Upper lobe of left lung (tissue), 6 donors: ENCODE data around the gene MYZAP. TPM values are rescaled to one million over a fixed set of nuclear protein-coding genes. Genes with fewer than 3 reads are reported as not detected.

Experiments used
- ATAC-seq, 2 donors: fragments of 200-7000 bp; cut with Tn5 transposase; one replicate each; pipeline ENCODE4 v1.9.1; 2022; ENCODE audit warnings: mild to moderate bottlenecking in 2 of 2, moderate library complexity in 2 of 2; ENCODE audit not compliant: low FRiP score in 2 of 2
- DNase-seq, 2 donors: peaks; one replicate each; pipeline ENCODE4 v3.0.0-alpha.2; 2019 to 2020
- H3K27ac ChIP-seq, 4 donors: fragments of 200-600 bp; sonication (generic); one replicate each; pipeline ENCODE4 v1.5.1; 2016 to 2019
- H3K27me3 ChIP-seq, 4 donors: fragments of 200-600 bp; sonication (generic); one replicate each; pipeline ENCODE4 v1.5.1; 2017 to 2019
- H3K36me3 ChIP-seq, 4 donors: fragments of 200-600 bp; sonication (generic); one replicate each; pipeline ENCODE4 v1.5.1; 2016 to 2019
- H3K4me1 ChIP-seq, 4 donors: fragments of 200-600 bp; sonication (generic); one replicate each; pipeline ENCODE4 v1.5.1; 2018 to 2019
- H3K4me3 ChIP-seq, 4 donors: fragments of 200-600 bp; sonication (generic); one replicate each; pipeline ENCODE4 v1.5.1; 2017 to 2019; ENCODE audit warnings: mild to moderate bottlenecking in 2 of 4, moderate library complexity in 1 of 4
- H3K9me3 ChIP-seq, 4 donors: fragments of 200-600 bp; sonication (generic); one replicate each; pipeline ENCODE4 v1.5.1; 2018 to 2019
- EP300 ChIP-seq, 4 donors: sonication (generic); formaldehyde crosslinking; IDR thresholded peaks; one replicate each; pipeline ENCODE4 v1.5.1; 2017; ENCODE audit warnings: antibody characterized with exemption in 4 of 4, control low read depth in 2 of 4
- POLR2A ChIP-seq, 4 donors: fragments of 450-650 bp; IDR thresholded peaks; one replicate each; pipeline ENCODE4 v1.5.1; 2016 to 2017; ENCODE audit warnings: antibody characterized with exemption in 4 of 4, mild to moderate bottlenecking in 2 of 4
- POLR2AphosphoS5 ChIP-seq, 2 donors: sonication (generic); formaldehyde crosslinking; IDR thresholded peaks; one replicate each; pipeline ENCODE4 v1.5.1; 2017; ENCODE audit warnings: antibody characterized with exemption in 2 of 2
- WGBS, 2 donors: methylation state at CpG; one replicate each; pipeline ENCODE4 v1.1.5; 2017 to 2018; 5-methylcytosine and 5-hydroxymethylcytosine counted together
- total RNA-seq, 6 donors: library from RNA; depleted of rRNA in 4 of 6; stranded (reverse); fragments of >200 nt in 4 of 6; gene quantifications; one replicate each; pipeline versions ENCODE4 v1.1.0 to v1.2.1, GENCODE V29; 2016 to 2021
- TF ChIP-seq, protein P1 (sequence below), 6 experiments: fragments of 450-650 bp in 4 of 6; fragments of 200-600 bp in 2 of 6; sonication (generic) in 2 of 6; IDR thresholded peaks; one replicate each; pipeline ENCODE4 v1.5.1; 2016 to 2019; ENCODE audit warnings: antibody characterized with exemption in 6 of 6
- donor health status: DM: no; HTN: no; CAD: no; lungs with moderate emphysema.
- donor health status: DM: no; HTN: yes; CAD: no; lungs with severe emphysema.

Gene MYZAP
- total RNA-seq, 6 donors from 2014 or later = 22.0 to 54.3 (median 30.4) TPM

DNA sequence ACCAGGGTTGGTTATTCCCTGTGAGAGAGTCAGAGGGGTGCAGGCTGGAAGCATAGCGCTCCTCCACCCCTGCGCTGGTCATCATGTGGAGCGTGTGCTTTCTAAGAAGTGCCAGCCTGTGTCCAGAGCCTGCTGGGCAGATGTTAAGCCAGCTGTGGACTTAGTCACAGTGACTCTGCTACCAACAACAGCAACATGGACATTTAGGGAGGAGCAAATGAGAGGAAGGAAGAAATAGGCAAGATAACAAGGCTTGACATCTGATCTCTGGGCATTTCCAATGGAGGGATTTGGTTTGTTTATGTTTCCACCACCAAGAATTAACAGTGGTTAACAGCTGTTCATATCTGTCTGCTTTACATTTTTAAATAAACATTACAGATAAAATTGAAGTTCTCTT is 36.4 kb upstream of the MYZAP start:
- H3K27ac ChIP-seq = peak overlapping the region in 3 of 4 donors; percentile 45 to 84 (median 74)
- no peaks in the 10 kb centered on the region for H3K9me3 ChIP-seq
- no peak overlapping the region for H3K4me3 ChIP-seq
- no peaks in the 10 kb centered on the region for H3K36me3 ChIP-seq
- 73 to 87% methylated on average over 3 of the region's 3 CpGs for WGBS, 2 donors
- H3K4me1 ChIP-seq = peaks cover 26 to 46% (median 35%) of the 10 kb centered on the region in 4 donors
- ATAC-seq (no peak), DNase-seq (no peak)
- TF ChIP-seq, protein P1, sequence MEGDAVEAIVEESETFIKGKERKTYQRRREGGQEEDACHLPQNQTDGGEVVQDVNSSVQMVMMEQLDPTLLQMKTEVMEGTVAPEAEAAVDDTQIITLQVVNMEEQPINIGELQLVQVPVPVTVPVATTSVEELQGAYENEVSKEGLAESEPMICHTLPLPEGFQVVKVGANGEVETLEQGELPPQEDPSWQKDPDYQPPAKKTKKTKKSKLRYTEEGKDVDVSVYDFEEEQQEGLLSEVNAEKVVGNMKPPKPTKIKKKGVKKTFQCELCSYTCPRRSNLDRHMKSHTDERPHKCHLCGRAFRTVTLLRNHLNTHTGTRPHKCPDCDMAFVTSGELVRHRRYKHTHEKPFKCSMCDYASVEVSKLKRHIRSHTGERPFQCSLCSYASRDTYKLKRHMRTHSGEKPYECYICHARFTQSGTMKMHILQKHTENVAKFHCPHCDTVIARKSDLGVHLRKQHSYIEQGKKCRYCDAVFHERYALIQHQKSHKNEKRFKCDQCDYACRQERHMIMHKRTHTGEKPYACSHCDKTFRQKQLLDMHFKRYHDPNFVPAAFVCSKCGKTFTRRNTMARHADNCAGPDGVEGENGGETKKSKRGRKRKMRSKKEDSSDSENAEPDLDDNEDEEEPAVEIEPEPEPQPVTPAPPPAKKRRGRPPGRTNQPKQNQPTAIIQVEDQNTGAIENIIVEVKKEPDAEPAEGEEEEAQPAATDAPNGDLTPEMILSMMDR (IDR thresholded peaks at IDR 0.05) = no peak
- TF ChIP-seq EP300 (IDR thresholded peaks at IDR 0.05) (no peak), POLR2A (IDR thresholded peaks at IDR 0.05) (no peak), POLR2AphosphoS5 (IDR thresholded peaks at IDR 0.05) (no peak)
- H3K27me3 ChIP-seq = no peaks in the 10 kb centered on the region

DNA sequence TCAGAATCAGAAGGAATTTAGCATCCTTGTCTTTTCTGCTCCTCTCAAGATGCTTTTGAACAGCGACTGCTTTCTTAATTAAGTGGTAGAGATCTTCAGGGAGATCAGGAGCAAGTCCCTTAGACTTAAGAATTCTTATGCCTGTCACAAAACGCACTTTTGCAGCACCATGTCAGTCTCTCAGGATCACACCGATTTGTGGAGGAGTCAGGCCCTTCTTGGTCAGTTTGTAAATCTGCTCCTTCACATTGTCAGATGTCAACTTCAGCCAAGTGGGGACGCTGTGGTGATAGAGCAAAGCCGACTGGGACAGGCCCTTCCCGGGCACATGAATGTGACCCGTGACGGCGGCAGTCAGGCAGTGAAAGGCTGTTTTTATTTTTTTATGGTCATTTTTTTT is 35.7 kb upstream of the MYZAP start:
- H3K4me1 ChIP-seq = peaks cover 18 to 38% (median 32%) of the 10 kb centered on the region in 4 donors
- H3K27me3 ChIP-seq = no peaks in the 10 kb centered on the region
- H3K4me3 ChIP-seq = no peak overlapping the region
- no peaks in the 10 kb centered on the region for H3K9me3 ChIP-seq
- TF ChIP-seq, protein P1 (IDR thresholded peaks at IDR 0.05) = no peak
- no peak for TF ChIP-seq POLR2AphosphoS5 (IDR thresholded peaks at IDR 0.05)
- no peak for TF ChIP-seq EP300 (IDR thresholded peaks at IDR 0.05)
- TF ChIP-seq POLR2A (IDR thresholded peaks at IDR 0.05) = no peak
- DNase-seq (no peak), ATAC-seq (no peak)
- H3K27ac ChIP-seq = peak overlapping the region in 1 of 4 donors; percentile 84
- no peaks in the 10 kb centered on the region for H3K36me3 ChIP-seq
- WGBS, 2 donors = 91 to 92% methylated on average over 9 of the region's 9 CpGs

DNA sequence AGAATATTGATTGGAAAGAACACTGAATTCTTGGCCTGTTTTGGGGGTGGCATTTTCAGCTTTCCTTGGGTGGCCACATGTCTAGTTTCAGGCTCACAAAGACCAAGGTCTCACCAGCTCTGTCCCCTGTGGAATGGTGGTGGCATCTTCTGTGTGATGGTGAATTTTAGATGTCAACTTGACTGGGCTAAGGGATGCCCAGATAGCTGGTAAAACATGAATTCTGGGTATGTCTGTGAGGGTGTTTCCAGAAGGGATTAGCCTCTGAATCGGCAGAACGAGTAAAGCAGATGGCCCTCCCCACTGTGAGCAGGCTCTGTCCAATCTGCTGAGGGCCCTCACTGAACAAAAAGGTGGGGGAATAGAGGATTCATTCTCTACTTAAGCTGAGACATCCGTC is 34.4 kb upstream of the MYZAP start:
- DNase-seq = no peak
- H3K9me3 ChIP-seq = no peaks in the 10 kb centered on the region
- H3K36me3 ChIP-seq = no peaks in the 10 kb centered on the region
- no peaks in the 10 kb centered on the region for H3K27me3 ChIP-seq
- no peak for ATAC-seq
- peaks cover 7 to 26% (median 24%) of the 10 kb centered on the region in 4 donors for H3K4me1 ChIP-seq
- 95 to 100% methylated on average over 3 of the region's 3 CpGs for WGBS, 2 donors
- TF ChIP-seq POLR2A (IDR thresholded peaks at IDR 0.05) = no peak
- no peak for TF ChIP-seq POLR2AphosphoS5 (IDR thresholded peaks at IDR 0.05)
- no peak for TF ChIP-seq EP300 (IDR thresholded peaks at IDR 0.05)
- TF ChIP-seq, protein P1 (IDR thresholded peaks at IDR 0.05) = no peak
- H3K4me3 ChIP-seq = no peak overlapping the region
- H3K27ac ChIP-seq = no peak overlapping the region

DNA sequence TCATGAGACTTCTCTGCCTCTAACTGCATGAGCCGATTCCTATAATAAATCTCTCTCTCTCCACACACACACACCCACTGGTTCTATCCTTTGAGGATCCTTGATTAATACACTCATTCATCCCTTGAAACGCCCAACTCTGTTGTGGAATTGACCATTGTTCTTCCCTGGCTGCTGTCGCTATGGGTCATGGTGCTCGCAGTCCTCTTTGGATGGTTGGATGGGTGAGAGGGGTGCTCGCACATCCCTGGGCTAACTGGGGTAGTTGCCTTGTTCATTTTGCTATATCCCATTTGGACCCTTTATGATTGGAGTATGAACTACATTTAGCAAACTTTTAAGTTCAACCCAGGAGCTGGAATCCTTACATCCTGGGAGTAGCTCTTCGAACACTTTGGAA is 33.9 kb upstream of the MYZAP start:
- no peak for ATAC-seq
- WGBS, 2 donors = 94 to 97% methylated on average over 6 of the region's 6 CpGs
- no peaks in the 10 kb centered on the region for H3K27me3 ChIP-seq
- no peak overlapping the region for H3K4me3 ChIP-seq
- H3K4me1 ChIP-seq = peaks cover 4 to 20% (median 18%) of the 10 kb centered on the region in 4 donors
- DNase-seq = no peak
- no peaks in the 10 kb centered on the region for H3K36me3 ChIP-seq
- TF ChIP-seq EP300 (IDR thresholded peaks at IDR 0.05) (no peak), POLR2AphosphoS5 (IDR thresholded peaks at IDR 0.05) (no peak)
- no peak overlapping the region for H3K27ac ChIP-seq
- H3K9me3 ChIP-seq = no peaks in the 10 kb centered on the region

DNA sequence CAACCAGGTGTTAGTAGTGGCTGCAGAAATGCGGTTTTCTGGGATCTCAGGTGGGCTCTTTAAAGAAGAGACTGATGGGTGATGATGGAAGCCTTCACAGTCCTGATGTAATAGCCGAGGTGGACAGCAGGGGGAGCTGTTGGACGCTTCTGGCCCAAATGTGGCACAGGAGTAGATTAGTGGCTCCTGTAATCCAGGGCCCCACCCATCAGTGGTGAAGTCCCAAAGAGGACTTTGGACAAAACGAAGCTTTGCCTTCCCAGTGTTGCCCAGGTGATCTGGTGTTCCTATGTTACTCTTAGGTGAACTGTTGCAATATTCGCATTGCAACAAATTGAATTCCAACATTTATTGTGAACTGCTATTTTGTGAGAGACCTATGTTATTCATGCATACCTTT is 31.8 kb upstream of the MYZAP start:
- Histone ChIP-seq H3K36me3 (no peaks in the 10 kb centered on the region), H3K4me3 (no peak overlapping the region), H3K27me3 (no peaks in the 10 kb centered on the region), H3K4me1 (peaks cover under 1 to 14% (median 6%) of the 10 kb centered on the region in 4 donors), H3K9me3 (no peaks in the 10 kb centered on the region), H3K27ac (no peak overlapping the region)
- 16 to 60% methylated on average over 3 to 5 of the region's 5 CpGs for WGBS, 2 donors
- peak; percentile 86 to 88 for ATAC-seq
- TF ChIP-seq, protein P1 (IDR thresholded peaks at IDR 0.05) = peak; percentile 71 to 92 (median 76)
- no peak for TF ChIP-seq POLR2AphosphoS5 (IDR thresholded peaks at IDR 0.05)
- peak in 1 of 2 donors; percentile 65 for DNase-seq
